GM23338 (cell line): ENCODE results near the gene MYO18B. TPM values are rescaled to one million over a fixed set of nuclear protein-coding genes. Genes with fewer than 3 reads are reported as not detected.

Experiments
- ATAC-seq: fragments of 200-7000 bp; cut with Tn5 transposase; 3 replicates; pipeline ENCODE4 v1.9.1; 2020
- DNase-seq: peaks from one replicate; pipeline ENCODE4 v3.0.0-alpha.2; 2015; ENCODE audit warnings: low spot score
- H2AFZ ChIP-seq: fragments of 200-600 bp; sonication (generic); 2 replicates; pipeline ENCODE4 v1.8.0; 2016; ENCODE audit warnings: antibody characterized with exemption, mild to moderate bottlenecking, moderate library complexity
- H3F3A ChIP-seq: fragments of 200-600 bp; sonication (generic); replicated peaks from 2 replicates; pipeline ENCODE4 v1.8.0; 2017; ENCODE audit warnings: antibody characterized with exemption, mixed run types, low read depth
- H3K27ac ChIP-seq: fragments of 200-600 bp; sonication (generic); 2 replicates; pipeline ENCODE4 v1.6.1; 2016; ENCODE audit warnings: low read depth
- H3K27me3 ChIP-seq: fragments of 200-600 bp; sonication (generic); 2 replicates; pipeline ENCODE4 v1.8.0; 2016; ENCODE audit warnings: mild to moderate bottlenecking, mixed run types, moderate library complexity; ENCODE audit not compliant: insufficient read depth
- H3K36me3 ChIP-seq: fragments of 200-600 bp; sonication (generic); 2 replicates; pipeline ENCODE4 v1.8.0; 2016; ENCODE audit warnings: mild to moderate bottlenecking; ENCODE audit not compliant: insufficient read depth
- H3K4me1 ChIP-seq: fragments of 200-600 bp; sonication (generic); 2 replicates; pipeline ENCODE4 v1.8.0; 2016; ENCODE audit warnings: mild to moderate bottlenecking, moderate library complexity; ENCODE audit not compliant: insufficient read depth
- H3K4me2 ChIP-seq: fragments of 200-600 bp; sonication (generic); 2 replicates; pipeline ENCODE4 v1.7.1; 2017; ENCODE audit warnings: mixed run types
- H3K4me3 ChIP-seq: fragments of 200-600 bp; sonication (generic); 2 replicates; pipeline ENCODE4 v1.6.1; 2016; ENCODE audit warnings: mixed run types
- H3K79me2 ChIP-seq: fragments of 200-600 bp; sonication (generic); replicated peaks from 2 replicates; pipeline ENCODE4 v1.8.0; 2017; ENCODE audit warnings: mild to moderate bottlenecking; ENCODE audit not compliant: insufficient read depth
- H3K9me2 ChIP-seq: fragments of 200-600 bp; sonication (generic); 2 replicates; pipeline ENCODE4 v1.8.0; 2017; ENCODE audit not compliant: insufficient read depth
- H4K20me1 ChIP-seq: fragments of 200-600 bp; sonication (generic); replicated peaks from 2 replicates; pipeline ENCODE4 v1.8.0; 2017; ENCODE audit warnings: mild to moderate bottlenecking; ENCODE audit not compliant: insufficient read depth
- H3K27ac Mint-ChIP-seq: 2 replicates; pipeline ENCODE4 v1.8.0; 2020; ENCODE audit warnings: inconsistent platforms, mild to moderate bottlenecking, moderate library complexity, mixed read lengths
- H3K27me3 Mint-ChIP-seq: 3 replicates; pipeline ENCODE4 v1.8.0; 2022; ENCODE audit warnings: low read depth, mild to moderate bottlenecking, moderate library complexity, mixed read lengths, inconsistent platforms; ENCODE audit not compliant: insufficient read depth, poor library complexity
- H3K36me3 Mint-ChIP-seq: 3 replicates; pipeline ENCODE4 v1.8.0; 2021; ENCODE audit warnings: low read depth, mild to moderate bottlenecking, inconsistent platforms, moderate library complexity, mixed read lengths
- H3K4me1 Mint-ChIP-seq: 3 replicates; pipeline ENCODE4 v1.8.0; 2020; ENCODE audit warnings: mild to moderate bottlenecking, inconsistent platforms, mixed read lengths
- H3K4me3 Mint-ChIP-seq: 3 replicates; pipeline ENCODE4 v1.8.0; 2021; ENCODE audit warnings: moderate library complexity, mild to moderate bottlenecking, inconsistent platforms, mixed read lengths
- H3K9me3 Mint-ChIP-seq: 3 replicates; pipeline ENCODE4 v1.8.0; 2020; ENCODE audit warnings: moderate library complexity, mild to moderate bottlenecking, inconsistent platforms, mixed read lengths
- CREB1 ChIP-seq: fragments of 250-450 bp; sonication (Bioruptor Pico); IDR thresholded peaks from 2 replicates; pipeline ENCODE4 v1.5.0; 2020; ENCODE audit warnings: low read depth, mild to moderate bottlenecking, moderate library complexity
- CTCF ChIP-seq, 2 experiments: fragments of 200-600 bp in 1 of 2; sonication (generic) in 1 of 2; conservative IDR thresholded peaks; 2 replicates each; pipeline versions ENCODE4 v1.5.1 to v1.6.1; 2016 to 2017; ENCODE audit warnings: antibody characterized with exemption in 2 of 2, low read depth in 2 of 2, mild to moderate bottlenecking in 2 of 2, moderate library complexity in 1 of 2
- ETS1 ChIP-seq: IDR thresholded peaks from 2 replicates; pipeline ENCODE4 v1.6.1; 2016; ENCODE audit warnings: antibody characterized with exemption
- EZH2 ChIP-seq: fragments of 200-600 bp; sonication (generic); IDR thresholded peaks from one replicate; pipeline ENCODE4 v1.8.0; 2017; ENCODE audit warnings: antibody characterized with exemption, mild to moderate bottlenecking, low read depth; ENCODE audit not compliant: unreplicated experiment
- EZH2phosphoT487 ChIP-seq: fragments of 200-600 bp; sonication (generic); IDR thresholded peaks from one replicate; pipeline ENCODE4 v1.8.1; 2018; ENCODE audit warnings: antibody characterized with exemption; ENCODE audit not compliant: unreplicated experiment
- JUNB ChIP-seq: IDR thresholded peaks from one replicate; pipeline ENCODE4 v1.6.1; 2016; ENCODE audit warnings: antibody characterized with exemption; ENCODE audit not compliant: unreplicated experiment
- NANOG ChIP-seq: IDR thresholded peaks from 2 replicates; pipeline ENCODE4 v1.6.1; 2016; ENCODE audit warnings: antibody characterized with exemption, borderline replicate concordance
- POLR2AphosphoS5 ChIP-seq: IDR thresholded peaks from 2 replicates; pipeline ENCODE4 v1.6.1; 2016; ENCODE audit warnings: antibody characterized with exemption, low read depth
- REST ChIP-seq: IDR thresholded peaks from one replicate; pipeline ENCODE4 v1.6.1; 2018; ENCODE audit warnings: antibody characterized with exemption; ENCODE audit not compliant: unreplicated experiment
- polyA plus RNA-seq: library from polyadenylated mRNA; unstranded; fragments of >200 nt; fragmentation: Nextera tagmentation; extraction: Ambion mirVana; gene quantifications from 2 replicates; pipeline ENCODE4 v1.2.1, GENCODE V29; 2016
- total RNA-seq: library from RNA; depleted of rRNA; stranded (reverse); fragments of >200 nt; shearing (Covaris generic); gene quantifications from 2 replicates; pipeline ENCODE4 v1.2.3, GENCODE V29; 2014

The MYO18B gene
- total and polyA plus RNA-seq, 2 experiments from 2014 or later: 0.36 to 0.45 TPM

- Histone ChIP-seq H3K4me1 (no peaks in the 10 kb centered on the region), H3K27me3 (no peaks in the 10 kb centered on the region), H3K9me2 (no peaks in the 10 kb centered on the region), H3K4me2 (no peak overlapping the region), H3F3A (no peaks in the 10 kb centered on the region), H2AFZ (no peak overlapping the region), H3K4me3 (no peak overlapping the region), H3K79me2 (no peaks in the 10 kb centered on the region), H4K20me1 (no peaks in the 10 kb centered on the region), H3K27ac (no peak overlapping the region), H3K36me3 (no peaks in the 10 kb centered on the region)
- peaks cover 2% of the 10 kb centered on the region for H3K27me3 Mint-ChIP-seq
- ATAC-seq (no peak), DNase-seq (no peak)
- no peaks in the 10 kb centered on the region for H3K9me3 Mint-ChIP-seq
- no peak overlapping the region for H3K4me3 Mint-ChIP-seq
- no peak for TF ChIP-seq CREB1 (CRISPR knock-in tag)
- TF ChIP-seq NANOG: no peak
- no peak for TF ChIP-seq JUNB
- H3K36me3 Mint-ChIP-seq: no peaks in the 10 kb centered on the region
- H3K27ac Mint-ChIP-seq: no peak overlapping the region
- no peaks in the 10 kb centered on the region for H3K4me1 Mint-ChIP-seq
Observed at GRCh38 chr22:25837288-25837900, 95.4 kb downstream of the MYO18B start.

- no peaks in the 10 kb centered on the region for H3K9me3 Mint-ChIP-seq
- no peaks in the 10 kb centered on the region for H3K4me1 Mint-ChIP-seq
- H3K27ac Mint-ChIP-seq: no peak overlapping the region
- no peaks in the 10 kb centered on the region for H3K36me3 ChIP-seq
- H3K27ac ChIP-seq: no peak overlapping the region
- H3K4me2 ChIP-seq: no peak overlapping the region
- no peak overlapping the region for H3K4me3 ChIP-seq
- peaks cover 4% of the 10 kb centered on the region for H3K27me3 Mint-ChIP-seq
- H3K4me3 Mint-ChIP-seq: no peak overlapping the region
- DNase-seq (no peak), ATAC-seq (no peak)
- H3K9me2 ChIP-seq: no peaks in the 10 kb centered on the region
- no peaks in the 10 kb centered on the region for H3K4me1 ChIP-seq
- H3K27me3 ChIP-seq: no peaks in the 10 kb centered on the region
- no peaks in the 10 kb centered on the region for H3F3A ChIP-seq
- no peak overlapping the region for H2AFZ ChIP-seq
- no peaks in the 10 kb centered on the region for H3K36me3 Mint-ChIP-seq
- no peaks in the 10 kb centered on the region for H3K79me2 ChIP-seq
- no peaks in the 10 kb centered on the region for H4K20me1 ChIP-seq
- TF ChIP-seq EZH2phosphoT487: no peak
- TF ChIP-seq CTCF (conservative IDR thresholded peaks at IDR 0.05; ENCODE audit: low read depth in 2 of 2): no peak
- no peak for TF ChIP-seq REST
- no peak for TF ChIP-seq JUNB
- TF ChIP-seq POLR2AphosphoS5: no peak
- no peak for TF ChIP-seq EZH2
- TF ChIP-seq ETS1: no peak
Observed at GRCh38 chr22:25838960-25839741, 97.2 kb downstream of the MYO18B start.
